ENCODE measurements around the gene COPA. TPM values are rescaled to one million over a fixed set of nuclear protein-coding genes. Genes with fewer than 3 reads are reported as not detected.
A peak's percentile ranks its signal among the peaks of the same experiment; 100 is the strongest.

The COPA gene
- total RNA-seq, 1 donor from 2014 or later: 178 TPM

DNA sequence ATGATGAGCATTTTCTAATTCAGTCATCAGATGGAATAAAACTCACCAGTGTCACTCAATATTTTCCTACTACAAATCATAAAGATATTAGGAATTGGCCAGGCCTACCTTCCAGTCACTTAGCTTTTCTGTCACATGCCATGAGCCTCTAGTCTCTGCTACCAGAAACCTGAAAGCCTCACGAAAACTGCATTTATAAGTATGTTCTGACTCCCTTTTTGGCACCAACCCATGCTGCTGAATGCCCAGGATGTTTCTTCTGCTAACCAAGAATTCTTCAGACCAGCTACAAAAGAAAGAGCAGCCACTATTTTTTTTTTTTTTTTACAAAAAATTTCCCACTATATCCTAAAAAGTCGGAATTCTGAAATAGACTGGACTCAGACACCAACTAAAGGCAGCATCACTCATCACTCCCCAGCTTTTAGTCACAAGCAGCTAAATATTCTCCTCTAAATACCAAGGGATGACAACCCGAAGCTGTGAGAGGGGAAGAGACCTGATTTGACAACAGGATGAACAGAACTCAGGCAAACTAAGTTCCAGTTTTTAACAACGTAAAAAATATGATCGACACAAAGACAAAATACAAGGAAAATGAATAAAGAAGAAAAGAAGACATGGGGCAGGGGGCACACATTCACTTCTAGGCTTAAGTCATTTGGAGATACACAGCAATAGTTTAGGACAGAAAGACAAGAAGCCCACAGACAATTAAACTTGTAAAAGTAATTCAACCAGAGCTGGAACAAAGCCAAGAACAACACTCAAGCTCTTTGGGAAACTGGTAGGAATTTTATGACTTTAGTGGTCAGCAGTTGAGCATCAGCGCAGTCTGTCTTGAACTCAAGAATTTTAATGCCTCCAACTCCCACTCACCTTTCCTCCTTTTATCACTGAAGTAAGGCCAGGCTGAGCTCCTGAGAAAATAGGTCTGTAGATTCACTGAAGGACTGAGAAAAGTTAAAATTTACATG, 82.4 kb downstream of the COPA start:
- DNase-seq (ENCODE audit: low spot score): no peak
- peak overlapping the region; percentile 99 for H3K27ac Mint-ChIP-seq (ENCODE audit: unreplicated experiment)
- peaks cover 8% of the 10 kb centered on the region for H3K27me3 Mint-ChIP-seq (ENCODE audit: unreplicated experiment)
- TF ChIP-seq, protein P1, sequence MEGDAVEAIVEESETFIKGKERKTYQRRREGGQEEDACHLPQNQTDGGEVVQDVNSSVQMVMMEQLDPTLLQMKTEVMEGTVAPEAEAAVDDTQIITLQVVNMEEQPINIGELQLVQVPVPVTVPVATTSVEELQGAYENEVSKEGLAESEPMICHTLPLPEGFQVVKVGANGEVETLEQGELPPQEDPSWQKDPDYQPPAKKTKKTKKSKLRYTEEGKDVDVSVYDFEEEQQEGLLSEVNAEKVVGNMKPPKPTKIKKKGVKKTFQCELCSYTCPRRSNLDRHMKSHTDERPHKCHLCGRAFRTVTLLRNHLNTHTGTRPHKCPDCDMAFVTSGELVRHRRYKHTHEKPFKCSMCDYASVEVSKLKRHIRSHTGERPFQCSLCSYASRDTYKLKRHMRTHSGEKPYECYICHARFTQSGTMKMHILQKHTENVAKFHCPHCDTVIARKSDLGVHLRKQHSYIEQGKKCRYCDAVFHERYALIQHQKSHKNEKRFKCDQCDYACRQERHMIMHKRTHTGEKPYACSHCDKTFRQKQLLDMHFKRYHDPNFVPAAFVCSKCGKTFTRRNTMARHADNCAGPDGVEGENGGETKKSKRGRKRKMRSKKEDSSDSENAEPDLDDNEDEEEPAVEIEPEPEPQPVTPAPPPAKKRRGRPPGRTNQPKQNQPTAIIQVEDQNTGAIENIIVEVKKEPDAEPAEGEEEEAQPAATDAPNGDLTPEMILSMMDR (IDR thresholded peaks at IDR 0.05; ENCODE audit: unreplicated experiment): no peak
- peak overlapping the region; percentile 99 for H3K4me3 Mint-ChIP-seq (ENCODE audit: unreplicated experiment)
- H3K9me3 Mint-ChIP-seq (ENCODE audit: unreplicated experiment): no peaks in the 10 kb centered on the region
- H3K4me1 Mint-ChIP-seq (ENCODE audit: unreplicated experiment): peaks cover 27% of the 10 kb centered on the region
- peaks cover 9% of the 10 kb centered on the region for H3K36me3 Mint-ChIP-seq (ENCODE audit: low read depth, unreplicated experiment)

DNA sequence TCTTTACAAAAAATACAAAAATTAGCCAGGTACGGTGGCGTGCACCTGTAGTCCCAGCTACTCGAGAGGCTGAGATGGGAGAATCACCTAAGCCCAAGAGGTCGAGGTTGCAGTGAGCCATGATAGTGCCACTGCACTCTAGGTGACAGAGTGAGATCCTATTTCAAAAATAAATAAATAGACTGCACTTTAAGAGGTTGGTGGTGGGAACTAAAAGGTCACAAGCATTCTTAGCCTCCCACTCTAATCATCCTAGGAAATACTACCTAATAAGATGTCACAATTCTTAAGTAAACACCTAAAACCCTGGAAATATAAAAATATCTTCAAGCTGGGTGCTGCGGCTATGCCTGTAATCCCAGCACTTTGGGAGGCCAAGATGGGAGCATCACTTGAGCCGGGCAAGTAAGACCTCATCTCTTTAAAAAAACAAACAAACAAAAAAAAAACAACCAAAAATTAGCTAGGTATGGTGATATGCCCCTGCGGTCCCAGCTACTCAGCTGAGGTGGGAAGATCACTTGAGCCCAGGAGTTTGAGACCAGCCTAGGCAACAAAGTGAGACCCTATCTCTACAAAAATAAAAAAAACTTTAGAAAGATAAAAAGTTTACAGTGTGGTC, 84.8 kb downstream of the COPA start:
- Mint-ChIP-seq H3K27ac (ENCODE audit: unreplicated experiment) (no peak overlapping the region), H3K4me1 (ENCODE audit: unreplicated experiment) (peaks cover 27% of the 10 kb centered on the region), H3K4me3 (ENCODE audit: unreplicated experiment) (no peak overlapping the region), H3K9me3 (ENCODE audit: unreplicated experiment) (no peaks in the 10 kb centered on the region), H3K36me3 (ENCODE audit: low read depth, unreplicated experiment) (peaks cover 9% of the 10 kb centered on the region), H3K27me3 (ENCODE audit: unreplicated experiment) (peaks cover 8% of the 10 kb centered on the region)
- DNase-seq (ENCODE audit: low spot score): no peak
- TF ChIP-seq, protein P1 (IDR thresholded peaks at IDR 0.05; ENCODE audit: unreplicated experiment): no peak

DNA sequence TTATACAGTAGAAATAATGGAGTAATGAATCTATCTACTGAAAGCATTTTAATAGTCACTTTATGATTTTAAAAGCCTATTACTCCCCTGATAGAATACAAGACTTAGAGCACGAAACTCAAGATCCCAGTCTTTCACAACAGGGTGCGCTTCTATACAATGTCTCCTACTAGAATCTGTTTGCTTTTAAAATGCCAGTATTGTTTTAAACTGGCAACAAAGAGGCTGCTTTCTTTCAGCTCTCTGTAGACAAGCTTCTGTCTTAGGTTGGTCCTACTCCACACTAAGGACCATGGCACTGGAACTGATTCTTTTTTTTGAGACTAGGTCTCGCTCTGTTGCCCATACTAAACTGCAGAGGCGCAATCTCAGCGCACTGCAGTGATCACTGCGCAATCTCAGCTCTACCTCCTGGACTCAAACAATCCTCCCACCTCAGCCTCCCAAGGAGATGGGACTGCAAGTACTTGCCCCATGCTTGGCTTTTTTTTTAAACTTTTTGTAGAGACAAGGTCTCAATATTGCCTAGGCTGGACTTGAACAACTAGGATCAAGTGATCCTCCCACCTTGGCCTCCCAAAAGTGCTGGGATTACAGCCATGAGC, 85.5 kb downstream of the COPA start:
- Mint-ChIP-seq H3K27ac (ENCODE audit: unreplicated experiment) (no peak overlapping the region), H3K27me3 (ENCODE audit: unreplicated experiment) (peaks cover 5% of the 10 kb centered on the region), H3K9me3 (ENCODE audit: unreplicated experiment) (no peaks in the 10 kb centered on the region), H3K4me3 (ENCODE audit: unreplicated experiment) (no peak overlapping the region), H3K36me3 (ENCODE audit: low read depth, unreplicated experiment) (peaks cover 9% of the 10 kb centered on the region), H3K4me1 (ENCODE audit: unreplicated experiment) (peaks cover 27% of the 10 kb centered on the region)
- TF ChIP-seq, protein P1 (IDR thresholded peaks at IDR 0.05; ENCODE audit: unreplicated experiment): no peak
- DNase-seq (ENCODE audit: low spot score): no peak

DNA sequence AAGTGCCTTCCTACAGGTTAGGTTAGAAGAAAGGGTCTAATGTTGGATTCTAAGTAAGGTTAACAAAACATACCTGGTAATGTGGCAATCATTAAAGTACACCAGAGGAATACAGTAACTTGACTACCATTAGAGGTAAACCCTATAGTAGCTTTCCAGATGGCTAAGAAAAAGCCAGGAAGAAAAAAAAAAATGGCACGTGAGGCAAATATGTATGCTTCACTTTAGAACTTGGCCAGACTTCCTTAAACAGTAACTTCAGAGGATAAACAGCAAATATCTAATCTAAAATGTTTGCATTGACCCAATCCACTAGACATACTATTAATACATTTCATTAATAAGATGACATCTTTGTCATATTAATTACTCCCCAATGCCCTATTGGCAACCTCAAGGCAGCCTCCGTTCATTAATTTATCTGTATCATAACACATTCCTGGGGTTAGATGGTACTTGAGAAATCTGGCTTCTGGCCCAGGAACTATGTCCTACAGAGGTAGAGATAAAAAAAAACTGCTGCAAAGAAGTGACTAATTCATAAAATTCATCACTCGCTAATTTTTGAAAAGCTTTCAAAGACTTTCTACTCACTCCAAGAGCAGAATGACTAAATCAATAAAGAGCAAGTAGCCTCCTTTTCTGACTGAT, 86.5 kb downstream of the COPA start:
- Mint-ChIP-seq H3K27ac (ENCODE audit: unreplicated experiment) (no peak overlapping the region), H3K4me1 (ENCODE audit: unreplicated experiment) (peaks cover 21% of the 10 kb centered on the region), H3K9me3 (ENCODE audit: unreplicated experiment) (no peaks in the 10 kb centered on the region), H3K36me3 (ENCODE audit: low read depth, unreplicated experiment) (peaks cover 5% of the 10 kb centered on the region), H3K4me3 (ENCODE audit: unreplicated experiment) (no peak overlapping the region), H3K27me3 (ENCODE audit: unreplicated experiment) (peaks cover 1% of the 10 kb centered on the region)
- TF ChIP-seq, protein P1 (IDR thresholded peaks at IDR 0.05; ENCODE audit: unreplicated experiment): no peak
- DNase-seq (ENCODE audit: low spot score): no peak

Measured in endothelial cell (in vitro differentiated cells).